Measurements from ENCODE around the gene CSF2. TPM values are rescaled to one million over a fixed set of nuclear protein-coding genes. Genes with fewer than 3 reads are reported as not detected.

The CSF2 gene
- total RNA-seq, 1 experiment from 2014 or later = 0.30 TPM

- Histone ChIP-seq H3K9me2 (ENCODE audit: insufficient read depth) (no peaks in the 10 kb centered on the region), H3K79me2 (ENCODE audit: insufficient read depth, low read length) (no peaks in the 10 kb centered on the region), H3K4me1 (ENCODE audit: control insufficient read depth in 1 of 2, insufficient read depth in 2 of 2, low read length in 2 of 2) (no peaks in the 10 kb centered on the region), H3K9me3 (ENCODE audit: control insufficient read depth in 1 of 2, insufficient read depth in 1 of 2, low read depth in 1 of 2, low read length in 2 of 2) (no peaks in the 10 kb centered on the region), H2AFZ (ENCODE audit: low read depth, low read length, poor library complexity, severe bottlenecking) (no peak overlapping the region), H3K36me3 (ENCODE audit: control insufficient read depth in 1 of 2, insufficient read depth in 2 of 2, low read length in 2 of 2) (no peaks in the 10 kb centered on the region), H3K4me3 (replicated peaks in 1 of 2; ENCODE audit: low read depth in 1 of 2, low read length in 2 of 2) (no peak overlapping the region), H3K4me2 (ENCODE audit: low read length) (no peak overlapping the region), H3K27me3 (ENCODE audit: insufficient read depth, low read length) (no peaks in the 10 kb centered on the region), H3K9ac (ENCODE audit: low read length) (no peak overlapping the region), H3K27ac (ENCODE audit: low read depth, low read length) (no peak overlapping the region), H4K20me1 (ENCODE audit: insufficient read depth) (no peaks in the 10 kb centered on the region)
- ATAC-seq (no peak), DNase-seq (ENCODE audit: low read depth, low spot score) (no peak)
- TF ChIP-seq ZFX (IDR thresholded peaks at IDR 0.05) = no peak
- no peak for TF ChIP-seq SIN3A (IDR thresholded peaks at IDR 0.05; ENCODE audit: low read depth)
- TF ChIP-seq SRF (IDR thresholded peaks at IDR 0.05; ENCODE audit: low read depth) = no peak
- TF ChIP-seq ZNF274 (IDR thresholded peaks at IDR 0.05; ENCODE audit: low read depth, low read length) = no peak
- no peak for TF ChIP-seq REST (IDR thresholded peaks at IDR 0.05; ENCODE audit: low read depth)
- no peak for TF ChIP-seq CTCF (IDR thresholded peaks at IDR 0.05 in 2 of 3, conservative IDR thresholded peaks at IDR 0.05 in 1 of 3; ENCODE audit: borderline replicate concordance in 1 of 3, insufficient read depth in 1 of 3, low read depth in 2 of 3, low read length in 2 of 3)
- POLR2A ChIA-PET = no interaction called here
- CTCF ChIA-PET = no interaction called here
- RAD21 ChIA-PET (ENCODE audit: low non-redundant PET in 1 of 2, low total read pairs in 2 of 2, uncharacterized antibody in 2 of 2, unreplicated experiment in 2 of 2) = interaction anchor here in 1 of 2 experiments (0.7 kb wide), 1 partner anchor 21 kb away, joined by 4 read pairs; no protein-coding TSS in a partner anchor
- intact Hi-C loops (cut with micrococcal nuclease) = loop anchor here (10.0 kb wide), 1 partner anchor 575 kb away; no protein-coding TSS in a partner anchor
- BruUV-seq (replicated peaks) = no TSS peak
These were observed 43.8 kb upstream of the CSF2 start for GRCh38 chr5:132029609-132030330.

All from HCT116 (cell line).